Adrenal gland (tissue), 12 donors: ENCODE results near the gene OTOF. TPM values are rescaled to one million over a fixed set of nuclear protein-coding genes. Genes with fewer than 3 reads are reported as not detected.
"Not testable (repeated sequence)": the region's sequence is repeated elsewhere in the genome, so short reads cannot be mapped to it uniquely, and the experiment has no call there.

Experiments
- DNase-seq, 7 donors: peaks; one replicate each; pipeline ENCODE4 v3.0.0-alpha.2; 2019 to 2020
- H3K27ac ChIP-seq, 5 donors: fragments of 200-600 bp; sonication (generic) in 4 of 5; 1 replicate in 3 of 5; 2 replicates in 2 of 5; pipeline versions ENCODE4 v1.5.1 to v1.8.0; 2016 to 2020; ENCODE audit warnings: mild to moderate bottlenecking in 1 of 5
- H3K27me3 ChIP-seq: fragments of 200-600 bp; 2 replicates; pipeline ENCODE4 v1.8.0; 2021
- H3K36me3 ChIP-seq, 2 donors: fragments of 200-600 bp; replicated peaks in 1 of 2; 1 replicate in 1 of 2; 2 replicates in 1 of 2; pipeline versions ENCODE4 v1.5.1 to v1.8.0; 2018 to 2022
- H3K4me1 ChIP-seq, 2 donors: fragments of 200-600 bp; replicated peaks in 1 of 2; 1 replicate in 1 of 2; 2 replicates in 1 of 2; pipeline versions ENCODE4 v1.5.1 to v1.8.0; 2018 to 2021
- H3K4me3 ChIP-seq, 4 donors: fragments of 200-600 bp; sonication (generic) in 3 of 4; one replicate each; pipeline ENCODE4 v1.5.1; 2016 to 2018
- H3K9me3 ChIP-seq, 3 donors: fragments of 200-600 bp; sonication (generic) in 1 of 3; replicated peaks in 1 of 3; 1 replicate in 2 of 3; 2 replicates in 1 of 3; pipeline versions ENCODE4 v1.5.1 to v1.8.0; 2016 to 2021
- POLR2A ChIP-seq, 2 donors: fragments of 450-650 bp; IDR thresholded peaks; one replicate each; pipeline ENCODE4 v1.6.1; 2017; ENCODE audit warnings: antibody characterized with exemption in 2 of 2, mild to moderate bottlenecking in 2 of 2, moderate library complexity in 1 of 2
- WGBS, 4 donors: extraction: QIAGEN DNeasy Blood & Tissue Kit in 2 of 4; methylation state at CpG; one replicate each; pipeline versions ENCODE4 v1.1.5 to v1.1.7; 2013 to 2017; 5-methylcytosine and 5-hydroxymethylcytosine counted together
- intact Hi-C, 2 donors: fragments of 100-400 bp; cut with DNase I; formaldehyde crosslinking; loops; one replicate each; pipeline versions ENCODE4 v1.14.1 to v1.15.0; 2022 to 2023
- polyA plus RNA-seq, 3 donors: library from polyadenylated mRNA; stranded (reverse); fragments of 200-250 nt in 2 of 3; fragments of 350-450 nt in 1 of 3; fragmentation: Illumina TruSeq in 1 of 3; extraction: RNeasy Lipid Tissue Mini Kit (QIAGEN cat#74804) in 1 of 3; gene quantifications; one replicate each; pipeline ENCODE4 v1.2.3, GENCODE V29; 2013 to 2014
- total RNA-seq, 9 donors: library from RNA; depleted of rRNA in 4 of 9; stranded (reverse); fragments of >200 nt in 4 of 9; fragments of 120-200 nt in 1 of 9; fragmentation: NEBNext Ultra II Directional in 1 of 9; extraction: Animal tissue kit (Norgen Biotek cat#: 25700) in 1 of 9; gene quantifications; one replicate each; pipeline versions ENCODE4 v1.1.0 to v1.2.4, GENCODE V29; 2013 to 2023
- TF ChIP-seq, protein P1 (sequence below), 6 experiments: fragments of 450-650 bp in 4 of 6; fragments of 200-600 bp in 2 of 6; sonication (generic) in 1 of 6; IDR thresholded peaks; 1 replicate in 5 of 6; 2 replicates in 1 of 6; pipeline versions ENCODE4 v1.5.1 to v1.8.0; 2016 to 2021; ENCODE audit warnings: antibody characterized with exemption in 6 of 6, mild to moderate bottlenecking in 2 of 6, moderate library complexity in 1 of 6
- donor health status: healthy with polysubstance abuse.
- donor health status: Bipolar disorder and iron deficiency.
- donor health status: DM: yes; HTN: yes; CAD: no.
- donor health status: DM: no; HTN: no; CAD: no.
- donor health status: DM: no; HTN: no; CAD: no.
- donor health status: DM: yes; HTN: yes; CAD: no.

OTOF gene
- total and polyA plus RNA-seq, 12 donors = 0.18 to 2.0 (median 1.1) TPM

DNA sequence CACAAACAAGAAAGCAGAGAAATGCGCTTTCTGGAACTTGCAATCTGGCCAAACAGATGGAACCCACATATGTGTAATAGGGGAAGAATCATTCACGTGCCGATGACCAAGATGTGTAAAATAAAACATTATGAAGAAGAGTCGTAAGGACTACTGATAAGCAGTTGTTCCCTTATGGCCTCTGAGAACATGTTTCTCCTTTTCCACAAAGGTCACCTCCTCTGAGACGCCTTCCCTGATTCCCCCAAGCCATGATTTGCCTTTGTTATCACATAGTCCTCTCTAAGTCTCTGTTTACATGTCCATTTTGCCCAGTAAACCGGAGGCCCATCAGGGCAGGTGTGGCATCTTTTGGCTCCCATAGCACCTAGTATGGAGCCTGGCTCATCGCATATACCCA, 8.0 kb downstream of the OTOF start:
- Histone ChIP-seq H3K27ac (no peak overlapping the region), H3K4me1 (no peaks in the 10 kb centered on the region), H3K4me3 (no peak overlapping the region), H3K27me3 (no peaks in the 10 kb centered on the region), H3K36me3 (no peaks in the 10 kb centered on the region), H3K9me3 (no peaks in the 10 kb centered on the region)
- no peak for TF ChIP-seq POLR2A (IDR thresholded peaks at IDR 0.05)
- TF ChIP-seq, protein P1, sequence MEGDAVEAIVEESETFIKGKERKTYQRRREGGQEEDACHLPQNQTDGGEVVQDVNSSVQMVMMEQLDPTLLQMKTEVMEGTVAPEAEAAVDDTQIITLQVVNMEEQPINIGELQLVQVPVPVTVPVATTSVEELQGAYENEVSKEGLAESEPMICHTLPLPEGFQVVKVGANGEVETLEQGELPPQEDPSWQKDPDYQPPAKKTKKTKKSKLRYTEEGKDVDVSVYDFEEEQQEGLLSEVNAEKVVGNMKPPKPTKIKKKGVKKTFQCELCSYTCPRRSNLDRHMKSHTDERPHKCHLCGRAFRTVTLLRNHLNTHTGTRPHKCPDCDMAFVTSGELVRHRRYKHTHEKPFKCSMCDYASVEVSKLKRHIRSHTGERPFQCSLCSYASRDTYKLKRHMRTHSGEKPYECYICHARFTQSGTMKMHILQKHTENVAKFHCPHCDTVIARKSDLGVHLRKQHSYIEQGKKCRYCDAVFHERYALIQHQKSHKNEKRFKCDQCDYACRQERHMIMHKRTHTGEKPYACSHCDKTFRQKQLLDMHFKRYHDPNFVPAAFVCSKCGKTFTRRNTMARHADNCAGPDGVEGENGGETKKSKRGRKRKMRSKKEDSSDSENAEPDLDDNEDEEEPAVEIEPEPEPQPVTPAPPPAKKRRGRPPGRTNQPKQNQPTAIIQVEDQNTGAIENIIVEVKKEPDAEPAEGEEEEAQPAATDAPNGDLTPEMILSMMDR (IDR thresholded peaks at IDR 0.05) = no peak
- no peak for DNase-seq
- WGBS, 4 donors = 90 to 94% (median 93%) methylated on average over 7 of the region's 7 CpGs
- intact Hi-C loops = loop anchor here in 1 of 2 donors (10.0 kb wide), 1 partner anchor 115 kb away; no protein-coding TSS in a partner anchor

DNA sequence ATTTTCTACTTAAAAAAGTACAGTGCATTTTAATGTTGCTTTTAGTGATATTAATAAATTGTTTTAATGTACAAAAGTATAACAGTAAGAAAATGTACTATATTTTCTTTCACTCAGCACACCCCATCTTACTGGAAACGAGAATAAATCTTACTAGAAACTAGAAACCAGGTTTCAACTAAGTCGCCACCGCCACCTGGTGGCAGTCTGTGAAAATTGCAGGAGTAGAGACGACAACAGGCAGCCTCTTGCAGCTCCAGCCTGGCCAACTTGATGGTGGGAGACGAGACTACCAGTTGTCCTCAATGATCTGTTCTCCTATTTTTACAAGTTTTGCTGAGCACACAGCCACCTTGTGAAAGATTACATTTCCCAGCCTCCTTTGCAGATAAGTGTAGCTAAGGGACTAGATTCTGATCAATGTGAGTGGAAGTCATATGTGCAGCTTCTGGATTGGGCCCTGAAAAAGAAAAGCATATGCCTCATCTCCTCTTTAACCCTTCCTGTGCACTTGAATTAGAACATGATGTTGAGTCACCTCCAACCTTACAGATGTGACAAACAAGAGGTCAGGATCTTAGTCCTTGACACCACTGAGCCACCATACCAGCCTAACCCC, 8.7 kb downstream of the OTOF start:
- H3K27me3 ChIP-seq = no peaks in the 10 kb centered on the region
- no peak overlapping the region for H3K4me3 ChIP-seq
- TF ChIP-seq POLR2A (IDR thresholded peaks at IDR 0.05) = no peak
- TF ChIP-seq, protein P1 (IDR thresholded peaks at IDR 0.05) = peak in 5 of 6 experiments; percentile 35 to 64 (median 60)
- no peaks in the 10 kb centered on the region for H3K36me3 ChIP-seq
- intact Hi-C loops = loop anchor here in 1 of 2 donors (10.0 kb wide), 1 partner anchor 114 kb away; no protein-coding TSS in a partner anchor
- peak in 2 of 7 donors; percentile 45 to 74 for DNase-seq
- no peaks in the 10 kb centered on the region for H3K9me3 ChIP-seq
- 18 to 33% (median 24%) methylated on average over 5 of the region's 5 CpGs for WGBS, 4 donors
- no peak overlapping the region for H3K27ac ChIP-seq
- H3K4me1 ChIP-seq = no peaks in the 10 kb centered on the region

DNA sequence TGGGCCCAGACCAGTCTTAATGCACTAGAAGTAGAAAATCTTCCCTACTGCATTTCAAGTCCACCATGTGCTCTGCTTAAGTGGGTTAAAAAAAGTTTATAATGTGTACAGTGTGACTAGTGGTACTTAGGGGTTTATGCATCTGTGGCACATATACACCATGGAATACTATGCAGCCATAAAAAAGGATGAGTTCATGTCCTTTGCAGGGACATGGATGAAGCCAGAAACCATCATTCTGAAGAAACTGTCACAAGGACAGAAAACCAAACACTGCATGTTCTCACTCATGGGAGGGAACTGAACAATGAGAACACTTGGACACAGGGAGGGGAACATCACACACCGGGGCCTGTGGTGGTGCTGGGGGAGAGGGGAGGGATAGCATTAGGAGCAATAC, 9.4 kb downstream of the OTOF start:
- intact Hi-C loops = loop anchor here in 1 of 2 donors (10.0 kb wide), 1 partner anchor 114 kb away; no protein-coding TSS in a partner anchor
- not testable (repeated sequence) for H3K36me3 ChIP-seq, H3K4me1 ChIP-seq, H3K9me3 ChIP-seq, H3K4me3 ChIP-seq, DNase-seq, H3K27ac ChIP-seq, H3K27me3 ChIP-seq
- WGBS, 4 donors = 86 to 100% (median 94%) methylated on average over 1 of the region's 1 CpG

DNA sequence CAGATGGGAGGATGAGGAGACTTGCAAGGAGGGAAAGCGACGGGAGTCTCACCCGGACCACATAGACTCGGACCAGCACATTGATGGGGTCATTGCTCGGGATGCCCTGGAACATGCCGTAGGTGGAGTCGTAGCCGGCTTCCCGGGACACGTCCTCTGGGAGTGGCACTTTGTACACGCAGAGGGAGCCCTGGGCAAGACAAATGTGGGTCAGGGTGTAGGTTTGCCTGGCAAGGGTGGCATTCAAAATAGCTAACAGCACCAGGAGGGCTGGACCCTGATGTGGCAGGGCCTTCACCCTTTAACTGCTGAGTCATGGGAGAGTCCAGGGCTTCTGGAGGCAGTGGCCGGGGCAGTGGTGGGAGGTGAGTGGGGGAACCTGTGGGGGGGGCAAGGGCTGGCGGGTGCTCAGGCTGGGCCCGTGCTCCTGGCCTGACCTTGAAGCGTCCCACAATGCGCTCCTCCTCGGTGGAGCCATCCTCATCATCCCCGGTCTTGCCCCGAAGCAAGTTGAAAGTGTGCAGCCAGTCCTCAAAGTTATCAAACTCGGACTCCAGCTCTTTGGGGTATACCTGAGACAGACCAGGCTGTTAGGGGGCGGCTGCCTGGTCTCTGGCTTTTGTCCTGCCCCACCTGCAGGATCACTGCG, 11.1 kb downstream of the OTOF start:
- TF ChIP-seq, protein P1 (IDR thresholded peaks at IDR 0.05) = no peak
- TF ChIP-seq POLR2A (IDR thresholded peaks at IDR 0.05) = no peak

More for the DNA sequence above, 11.1 kb downstream of the OTOF start:
- peaks cover 0 to 6% of the 10 kb centered on the region in 2 donors for H3K4me1 ChIP-seq
- no peaks in the 10 kb centered on the region for H3K36me3 ChIP-seq
- intact Hi-C loops = loop anchor here in 1 of 2 donors (10.0 kb wide), 1 partner anchor 112 kb away; no protein-coding TSS in a partner anchor
- H3K9me3 ChIP-seq = no peaks in the 10 kb centered on the region
- no peak overlapping the region for H3K27ac ChIP-seq
- H3K27me3 ChIP-seq = no peaks in the 10 kb centered on the region
- 68 to 87% (median 74%) methylated on average over 16 to 22 of the region's 22 CpGs for WGBS, 4 donors
- peak in 2 of 7 donors; percentile 30 to 49 for DNase-seq
- no peak overlapping the region for H3K4me3 ChIP-seq
